ENCODE results near the gene ABHD6.

GRCh38 chr3:58329150-58329921 lies 91.7 kb downstream of the ABHD6 start:
- TF ChIP-seq POLR2A (IDR thresholded peaks at IDR 0.05): no peak
- no peak for TF ChIP-seq CTCF (IDR thresholded peaks at IDR 0.05)
